HG03175 (cell line): ENCODE results near the gene DUSP23.

Experiments
- ATAC-seq: cut with Tn5 transposase; IDR thresholded peaks from one replicate; pipeline ENCODE4 v1.9.1; 2021; ENCODE audit warnings: mild to moderate bottlenecking, moderate library complexity; ENCODE audit not compliant: unreplicated experiment

DUSP23 gene

GRCh38 chr1:159827549-159827948 lies 46.8 kb downstream of the DUSP23 start:
- ATAC-seq: no peak

- no peak for ATAC-seq
Observed at GRCh38 chr1:159828176-159828575, 47.4 kb downstream of the DUSP23 start.

- no peak for ATAC-seq
Observed at GRCh38 chr1:159828581-159829272, 48.0 kb downstream of the DUSP23 start.

DNA sequence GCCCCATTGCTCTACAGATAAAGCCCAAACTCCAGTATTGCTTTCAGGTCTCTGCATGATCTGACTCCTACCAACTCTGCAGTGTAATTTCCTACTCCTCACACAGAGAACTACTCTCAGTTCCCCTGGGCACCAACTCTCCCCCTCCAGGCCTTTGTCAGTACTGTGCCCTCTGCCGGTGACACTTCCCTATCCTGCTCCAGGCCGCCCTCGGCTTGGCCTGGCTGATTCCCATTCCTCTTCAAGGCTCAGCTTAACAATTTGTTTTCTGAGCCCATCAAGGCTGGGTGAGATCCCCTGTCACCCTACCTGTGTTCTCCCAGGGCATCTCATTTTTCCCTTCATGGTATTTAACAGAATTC lies 48.5 kb downstream of the DUSP23 start:
- ATAC-seq: peak; percentile 83

- ATAC-seq: no peak
Observed at GRCh38 chr1:159829822-159830465, 49.2 kb downstream of the DUSP23 start.

DNA sequence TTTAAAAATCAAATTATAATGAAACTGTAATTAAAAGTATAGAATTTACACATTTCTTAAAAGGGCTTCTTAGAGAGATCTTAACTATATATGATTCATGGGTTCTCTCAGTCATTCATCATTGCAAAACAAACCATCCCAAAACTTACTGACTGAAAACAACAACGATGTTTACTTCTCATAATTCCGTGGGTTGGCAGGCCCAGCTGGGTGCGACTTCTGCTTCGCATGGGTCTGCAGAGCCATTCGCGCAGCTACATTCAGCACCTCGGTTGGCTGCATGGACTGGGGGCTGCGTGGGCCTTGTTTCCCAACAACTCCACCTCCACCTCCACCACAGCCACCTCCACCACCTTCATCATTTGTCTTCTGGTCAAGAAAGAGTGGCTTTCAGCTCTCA lies 50.0 kb downstream of the DUSP23 start:
- ATAC-seq: no peak

- ATAC-seq: no peak
Observed at GRCh38 chr1:159831412-159832141, 50.8 kb downstream of the DUSP23 start.
